Stimulated activated CD8-positive, alpha-beta memory T cell treated with anti-CD3 and anti-CD28 coated beads, Interleukin-2, amount 100 ng/mL, for 48 hours (primary cell): ENCODE measurements around the gene DLG2.

Experiments used
- DNase-seq, 2 donors: peaks; one replicate each; pipeline ENCODE4 v3.0.0-alpha.2; 2020; ENCODE audit warnings: low read depth in 2 of 2

Gene DLG2

GRCh38 chr11:84227970-84228665 lies 1399.0 kb downstream of the DLG2 start:
- DNase-seq: no peak

- no peak for DNase-seq
These were observed 1403.1 kb downstream of the DLG2 start for GRCh38 chr11:84224042-84224441.

GRCh38 chr11:84218318-84218717 lies 1408.8 kb downstream of the DLG2 start:
- no peak for DNase-seq

- DNase-seq: no peak
These were observed 1411.5 kb downstream of the DLG2 start for GRCh38 chr11:84215672-84216071.

- no peak for DNase-seq
These were observed 1412.6 kb downstream of the DLG2 start for GRCh38 chr11:84214557-84214956.

GRCh38 chr11:84212468-84213390 lies 1414.4 kb downstream of the DLG2 start:
- no peak for DNase-seq

- DNase-seq: no peak
These were observed 1415.2 kb downstream of the DLG2 start for GRCh38 chr11:84211896-84212295.

GRCh38 chr11:84194696-84195095 lies 1432.4 kb downstream of the DLG2 start:
- no peak for DNase-seq

GRCh38 chr11:84193706-84194105 lies 1433.4 kb downstream of the DLG2 start:
- DNase-seq: no peak

- DNase-seq: no peak
These were observed 1438.6 kb downstream of the DLG2 start for GRCh38 chr11:84188521-84188920.

- no peak for DNase-seq
These were observed 1454.1 kb downstream of the DLG2 start for GRCh38 chr11:84173078-84173477.

- no peak for DNase-seq
These were observed 1462.0 kb downstream of the DLG2 start for GRCh38 chr11:84165139-84165538.

GRCh38 chr11:84164728-84165127 lies 1462.4 kb downstream of the DLG2 start:
- no peak for DNase-seq

- no peak for DNase-seq
These were observed 1464.0 kb downstream of the DLG2 start for GRCh38 chr11:84163116-84163515.

GRCh38 chr11:84157639-84158038 lies 1469.5 kb downstream of the DLG2 start:
- DNase-seq: no peak

- DNase-seq: no peak
These were observed 1480.3 kb downstream of the DLG2 start for GRCh38 chr11:84146826-84147225.

- DNase-seq: no peak
These were observed 1481.4 kb downstream of the DLG2 start for GRCh38 chr11:84145616-84146185.

- DNase-seq: no peak
These were observed 1482.6 kb downstream of the DLG2 start for GRCh38 chr11:84144531-84144930.

- DNase-seq: no peak
These were observed 1484.7 kb downstream of the DLG2 start for GRCh38 chr11:84142411-84142810.

- no peak for DNase-seq
These were observed 1486.6 kb downstream of the DLG2 start for GRCh38 chr11:84140386-84141169.

- DNase-seq: no peak
These were observed 1489.2 kb downstream of the DLG2 start for GRCh38 chr11:84137960-84138359.

GRCh38 chr11:84137505-84137904 lies 1489.6 kb downstream of the DLG2 start:
- no peak for DNase-seq
